Measurements from ENCODE around the gene TMPRSS3. TPM values are rescaled to one million over a fixed set of nuclear protein-coding genes. Genes with fewer than 3 reads are reported as not detected.

The TMPRSS3 gene
- total RNA-seq, 3 donors from 2014 or later, result 9.2 to 27.2 TPM; not detected in 1

DNA sequence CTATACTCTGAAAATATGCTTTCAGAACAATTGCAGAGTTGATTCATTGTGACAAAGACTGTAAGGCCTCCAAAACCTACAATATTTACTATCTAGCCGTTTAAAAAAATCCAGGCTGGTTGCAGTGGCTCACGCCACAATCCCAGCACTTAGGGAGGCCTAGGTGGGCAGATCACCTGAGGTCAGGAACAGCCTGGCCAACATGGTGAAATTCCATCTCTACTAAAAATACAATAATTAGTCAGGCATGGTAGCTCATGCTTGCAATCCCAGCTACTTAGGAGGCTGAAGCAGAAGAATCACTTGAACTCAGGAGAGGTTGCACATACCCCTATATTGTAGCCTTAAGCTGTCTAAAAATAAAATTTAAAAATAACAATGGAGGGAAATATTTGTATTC lies 39.8 kb downstream of the TMPRSS3 start:
- intact Hi-C loops (cut with DNase I; ENCODE audit: low total_unique reads), result no loop called here
- DNase-seq (ENCODE audit: low spot score in 2 of 2), result no peak
- H3K4me1 ChIP-seq, result no peaks in the 10 kb centered on the region
- H3K27ac ChIP-seq, result no peak overlapping the region
- peaks cover 8 to 11% of the 10 kb centered on the region in 2 donors for H3K9me3 ChIP-seq
- H3K4me3 ChIP-seq, result no peak overlapping the region
- no peak for TF ChIP-seq POLR2A (IDR thresholded peaks at IDR 0.05)
- TF ChIP-seq CTCF (IDR thresholded peaks at IDR 0.05), result no peak
- TF ChIP-seq POLR2AphosphoS5 (IDR thresholded peaks at IDR 0.05), result no peak
- H3K36me3 ChIP-seq, result no peaks in the 10 kb centered on the region
- H3K27me3 ChIP-seq, result no peaks in the 10 kb centered on the region

DNA sequence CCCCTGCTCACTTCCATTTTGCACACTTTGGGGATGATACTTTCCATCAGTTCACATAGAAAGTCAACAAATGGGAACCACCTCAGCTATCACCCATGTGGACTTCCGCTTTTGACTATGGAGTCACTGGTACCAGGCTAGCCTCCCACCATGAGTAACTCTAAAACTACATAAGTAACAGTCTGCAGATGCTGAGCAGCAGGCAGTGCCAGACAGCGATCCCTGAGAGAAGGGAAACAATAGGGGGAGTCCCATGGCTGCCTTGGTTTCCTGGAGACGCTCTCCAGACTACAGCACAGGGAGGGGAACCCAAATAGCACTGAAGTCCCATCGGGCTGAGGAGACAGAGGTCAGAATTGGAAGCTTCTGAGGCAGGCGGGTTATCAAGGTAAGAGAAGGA lies 42.2 kb downstream of the TMPRSS3 start:
- Histone ChIP-seq H3K27ac (no peak overlapping the region), H3K36me3 (no peaks in the 10 kb centered on the region), H3K4me1 (no peaks in the 10 kb centered on the region)

GRCh38 chr21:42352441-42353095 lies 43.3 kb downstream of the TMPRSS3 start:
- no peak for DNase-seq (ENCODE audit: low spot score in 2 of 2)
- intact Hi-C loops (cut with DNase I; ENCODE audit: low total_unique reads), result no loop called here
- TF ChIP-seq POLR2AphosphoS5 (IDR thresholded peaks at IDR 0.05), result no peak
- no peak for TF ChIP-seq POLR2A (IDR thresholded peaks at IDR 0.05)
- TF ChIP-seq CTCF (IDR thresholded peaks at IDR 0.05), result no peak
- H3K27ac ChIP-seq, result no peak overlapping the region
- no peaks in the 10 kb centered on the region for H3K36me3 ChIP-seq
- no peak overlapping the region for H3K4me3 ChIP-seq
- no peaks in the 10 kb centered on the region for H3K4me1 ChIP-seq
- peaks cover 0 to 6% of the 10 kb centered on the region in 2 donors for H3K9me3 ChIP-seq
- no peaks in the 10 kb centered on the region for H3K27me3 ChIP-seq

More for the DNA sequence above, 42.2 kb downstream of the TMPRSS3 start:
- Histone ChIP-seq H3K4me3 (no peak overlapping the region), H3K27me3 (no peaks in the 10 kb centered on the region), H3K9me3 (peaks cover 0 to 6% of the 10 kb centered on the region in 2 donors)
- no peak for DNase-seq (ENCODE audit: low spot score in 2 of 2)
- TF ChIP-seq POLR2AphosphoS5 (IDR thresholded peaks at IDR 0.05), result no peak
- TF ChIP-seq POLR2A (IDR thresholded peaks at IDR 0.05), result no peak
- TF ChIP-seq CTCF (IDR thresholded peaks at IDR 0.05), result no peak
- intact Hi-C loops (cut with DNase I; ENCODE audit: low total_unique reads), result no loop called here

DNA sequence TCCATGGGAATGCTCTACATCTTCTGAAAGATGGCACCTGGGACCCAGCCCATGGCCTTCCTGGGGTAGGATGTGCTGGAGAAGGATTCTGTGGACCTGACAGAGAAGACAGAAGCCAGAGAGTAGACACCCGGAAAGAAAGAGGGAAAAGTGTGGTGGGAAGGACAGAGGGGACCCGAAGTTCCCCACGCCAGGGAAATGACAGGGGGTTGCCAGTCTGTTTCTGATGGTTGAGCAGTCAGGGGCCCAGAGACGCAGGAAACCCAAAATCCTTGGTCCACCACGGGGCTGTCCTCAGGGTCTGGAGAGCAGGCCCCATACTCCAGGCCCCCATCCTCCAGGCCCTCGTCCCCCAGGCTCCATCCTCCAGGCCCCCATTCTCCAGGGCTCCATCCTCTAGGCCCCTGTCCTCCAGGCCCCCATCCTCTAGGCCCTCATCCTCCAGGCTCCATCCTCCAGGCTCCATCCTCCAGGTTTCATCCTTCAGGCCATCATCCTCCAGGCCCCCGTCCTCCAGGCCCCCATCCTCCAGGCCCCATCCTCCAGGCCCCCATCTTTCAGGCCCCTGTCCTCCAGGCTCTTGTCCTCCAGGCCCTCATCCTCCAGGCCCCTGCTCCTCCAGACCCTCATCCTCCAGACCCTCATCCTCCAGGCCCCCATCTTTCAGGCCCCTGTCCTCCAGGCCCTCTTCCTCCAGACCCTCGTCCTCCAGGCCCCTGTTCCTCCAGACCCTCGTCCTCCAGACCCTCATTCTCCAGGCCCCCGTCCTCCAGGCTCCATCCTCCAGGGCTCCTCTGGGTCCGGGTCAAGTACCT lies 44.0 kb downstream of the TMPRSS3 start:
- H3K27me3 ChIP-seq, result no peaks in the 10 kb centered on the region
- TF ChIP-seq CTCF (IDR thresholded peaks at IDR 0.05) (no peak), POLR2A (IDR thresholded peaks at IDR 0.05) (no peak), POLR2AphosphoS5 (IDR thresholded peaks at IDR 0.05) (no peak)
- H3K4me3 ChIP-seq, result no peak overlapping the region
- H3K4me1 ChIP-seq, result no peaks in the 10 kb centered on the region
- peaks cover 0 to 3% of the 10 kb centered on the region in 2 donors for H3K9me3 ChIP-seq
- intact Hi-C loops (cut with DNase I; ENCODE audit: low total_unique reads), result no loop called here
- H3K36me3 ChIP-seq, result no peaks in the 10 kb centered on the region
- no peak overlapping the region for H3K27ac ChIP-seq
- DNase-seq (ENCODE audit: low spot score in 2 of 2), result no peak

- intact Hi-C loops (cut with DNase I; ENCODE audit: low total_unique reads), result no loop called here
- no peak for TF ChIP-seq CTCF (IDR thresholded peaks at IDR 0.05)
- TF ChIP-seq POLR2A (IDR thresholded peaks at IDR 0.05), result no peak
- no peak for TF ChIP-seq POLR2AphosphoS5 (IDR thresholded peaks at IDR 0.05)
- Histone ChIP-seq H3K27me3 (no peaks in the 10 kb centered on the region), H3K4me3 (no peak within 1 kb of the TSS), H3K4me1 (no peaks in the 10 kb centered on the region), H3K36me3 (no peaks in the 10 kb centered on the region), H3K9me3 (no peaks in the 10 kb centered on the region), H3K27ac (no peak within 1 kb of the TSS)
- DNase-seq (ENCODE audit: low spot score in 2 of 2), result no peak
Observed at GRCh38 chr21:42350927-42351426, 44.9 kb downstream of the TMPRSS3 start, which contains the start of gene TFF2. TFF2 (minus strand) TSS chr21:42350994; CDS start chr21:42350957, 37 bp downstream.
